Right cardiac atrium (tissue), 5 donors: ENCODE data around the gene CEP104. TPM values are rescaled to one million over a fixed set of nuclear protein-coding genes. Genes with fewer than 3 reads are reported as not detected.
A peak's percentile ranks its signal among the peaks of the same experiment; 100 is the strongest.
"Not testable (repeated sequence)": the region's sequence is repeated elsewhere in the genome, so short reads cannot be mapped to it uniquely, and the experiment has no call there.

Experiments
- ATAC-seq, 2 donors: fragments of 200-7000 bp; cut with Tn5 transposase; one replicate each; pipeline versions ENCODE4 v1.8.0 to v1.9.1; 2020; ENCODE audit warnings: moderate library complexity in 2 of 2, mild to moderate bottlenecking in 1 of 2
- DNase-seq, 3 donors: peaks; one replicate each; pipeline ENCODE4 v3.0.0-alpha.2; 2020
- H3K27ac ChIP-seq: one replicate; pipeline ENCODE4 v1.5.1; 2013; ENCODE audit warnings: mild to moderate bottlenecking, low read length, control low read depth, moderate library complexity
- H3K27me3 ChIP-seq: one replicate; pipeline ENCODE4 v1.6.1; 2013; ENCODE audit not compliant: control insufficient read depth, insufficient read depth
- H3K4me1 ChIP-seq: one replicate; pipeline ENCODE4 v1.6.1; 2013; ENCODE audit warnings: low read length; ENCODE audit not compliant: control insufficient read depth, insufficient read depth
- H3K4me3 ChIP-seq: one replicate; pipeline ENCODE4 v1.5.1; 2013; ENCODE audit warnings: low read length, control low read depth
- H3K9me3 ChIP-seq: one replicate; pipeline ENCODE4 v1.6.1; 2013; ENCODE audit warnings: low read length; ENCODE audit not compliant: control insufficient read depth
- WGBS: extraction: QIAGEN DNeasy Blood & Tissue Kit; methylation state at CpG from one replicate; pipeline ENCODE4 v1.1.7; 2013; 5-methylcytosine and 5-hydroxymethylcytosine counted together
- intact Hi-C, 4 donors: fragments of 100-400 bp; cut with DNase I; formaldehyde crosslinking; loops; one replicate each; pipeline versions ENCODE4 v1.11.0 to v1.14.0; 2022 to 2023
- polyA plus RNA-seq: library from polyadenylated mRNA; stranded (reverse); fragments of 200-250 nt; gene quantifications from one replicate; pipeline ENCODE4 v1.2.3, GENCODE V29; 2013
- total RNA-seq, 4 donors: library from RNA; stranded (reverse); fragmentation: NEBNext Ultra II Directional; extraction: Animal tissue kit (Norgen Biotek cat#: 25700); gene quantifications; one replicate each; pipeline ENCODE4 v1.2.1, GENCODE V29; 2021
- donor health status: healthy with polysubstance abuse.
- donor health status: DM: no; HTN: yes; CAD: no.
- donor health status: DM: no; HTN: no; CAD: no.
- donor health status: DM: no; HTN: yes; CAD: no; lungs with severe emphysema.
- donor health status: DM: yes; HTN: yes; CAD: no.

Gene CEP104
- total and polyA plus RNA-seq, 5 donors = 8.7 to 41.2 (median 34.6) TPM

- not testable (repeated sequence) for H3K4me1 ChIP-seq
- 86% methylated on average over 9 of the region's 9 CpGs for WGBS
These were observed 46.8 kb downstream of the CEP104 start for GRCh38 chr1:3810149-3810761.

DNA sequence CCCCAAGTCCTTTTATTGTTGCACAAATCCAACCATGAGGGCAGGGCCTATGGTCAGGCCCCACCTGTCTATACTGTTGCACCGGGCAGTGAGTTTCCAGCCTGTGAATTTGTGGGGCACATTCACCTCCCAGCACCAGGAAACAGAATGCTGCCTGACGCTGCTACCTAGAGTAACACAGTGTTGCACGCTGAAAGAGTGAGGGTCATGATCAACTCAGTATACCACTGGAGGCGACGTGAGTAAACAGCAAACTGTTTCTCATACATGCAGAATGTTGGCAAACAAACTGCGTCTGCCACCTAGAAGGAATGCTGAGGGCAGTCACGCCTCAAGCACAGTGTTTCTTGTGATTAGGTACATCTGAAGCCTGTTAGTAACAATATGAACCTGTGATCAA lies 47.3 kb downstream of the CEP104 start:
- DNase-seq (no peak), ATAC-seq (no peak)
- intact Hi-C loops = no loop called here
- no peaks in the 10 kb centered on the region for H3K9me3 ChIP-seq
- H3K27ac ChIP-seq = no peak overlapping the region
- no peaks in the 10 kb centered on the region for H3K4me1 ChIP-seq
- H3K4me3 ChIP-seq = no peak overlapping the region
- WGBS = 67% methylated on average over 7 of the region's 7 CpGs
- H3K27me3 ChIP-seq = no peaks in the 10 kb centered on the region

More at GRCh38 chr1:3810149-3810761, 46.8 kb downstream of the CEP104 start:
- H3K27ac ChIP-seq, DNase-seq, H3K27me3 ChIP-seq, intact Hi-C loops, ATAC-seq, H3K9me3 ChIP-seq, H3K4me3 ChIP-seq: not testable (repeated sequence)

GRCh38 chr1:3807769-3808168 lies 49.2 kb downstream of the CEP104 start:
- ATAC-seq (no peak), DNase-seq (no peak)
- Histone ChIP-seq H3K4me1 (no peaks in the 10 kb centered on the region), H3K27me3 (no peaks in the 10 kb centered on the region), H3K27ac (no peak overlapping the region), H3K4me3 (no peak overlapping the region), H3K9me3 (no peaks in the 10 kb centered on the region)
- intact Hi-C loops = no loop called here
- 76% methylated on average over 5 of the region's 5 CpGs for WGBS

DNA sequence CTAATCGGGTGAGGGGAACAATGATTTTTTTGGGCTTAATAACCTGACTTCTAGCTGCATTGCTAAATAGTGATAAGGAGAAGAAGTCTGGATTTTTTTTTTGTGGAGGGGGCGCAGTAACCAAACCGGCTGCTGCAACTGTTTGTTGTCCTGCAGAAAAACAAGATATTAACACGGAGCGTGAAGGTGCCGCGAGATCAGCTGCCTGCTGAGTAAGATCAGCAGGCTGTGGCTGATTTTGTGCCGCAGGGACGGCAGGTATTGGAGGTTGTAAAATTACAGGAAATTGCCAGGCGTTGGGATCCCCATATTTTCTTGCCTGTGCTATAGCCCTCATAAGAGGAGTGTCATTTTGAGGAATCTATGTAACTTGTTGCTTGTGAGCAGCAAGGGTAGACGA lies 52.0 kb downstream of the CEP104 start:
- Histone ChIP-seq H3K4me3 (no peak overlapping the region), H3K4me1 (no peaks in the 10 kb centered on the region), H3K9me3 (no peaks in the 10 kb centered on the region), H3K27ac (no peak overlapping the region), H3K27me3 (no peaks in the 10 kb centered on the region)
- WGBS = 79% methylated on average over 11 of the region's 11 CpGs
- ATAC-seq (no peak), DNase-seq (no peak)
- intact Hi-C loops = no loop called here

DNA sequence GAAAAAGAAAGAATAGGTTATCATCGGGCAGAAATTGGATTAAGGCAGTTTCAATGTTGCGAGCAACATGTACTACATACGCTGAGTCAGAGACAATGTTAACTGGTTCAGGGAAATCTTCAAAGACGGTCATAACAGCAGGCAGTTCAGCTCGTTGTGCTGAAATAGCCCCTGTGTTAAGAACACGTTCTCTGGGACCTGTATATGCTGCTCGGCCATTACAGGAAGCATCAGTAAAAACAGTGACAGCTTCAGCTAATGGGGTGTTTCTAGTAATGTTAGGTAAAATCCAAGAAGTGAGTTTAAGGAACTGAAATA lies 52.4 kb downstream of the CEP104 start:
- H3K4me1 ChIP-seq, DNase-seq, intact Hi-C loops, H3K9me3 ChIP-seq, H3K27me3 ChIP-seq, H3K27ac ChIP-seq, H3K4me3 ChIP-seq, ATAC-seq: not testable (repeated sequence)
- WGBS = 43% methylated on average over 7 of the region's 7 CpGs

DNA sequence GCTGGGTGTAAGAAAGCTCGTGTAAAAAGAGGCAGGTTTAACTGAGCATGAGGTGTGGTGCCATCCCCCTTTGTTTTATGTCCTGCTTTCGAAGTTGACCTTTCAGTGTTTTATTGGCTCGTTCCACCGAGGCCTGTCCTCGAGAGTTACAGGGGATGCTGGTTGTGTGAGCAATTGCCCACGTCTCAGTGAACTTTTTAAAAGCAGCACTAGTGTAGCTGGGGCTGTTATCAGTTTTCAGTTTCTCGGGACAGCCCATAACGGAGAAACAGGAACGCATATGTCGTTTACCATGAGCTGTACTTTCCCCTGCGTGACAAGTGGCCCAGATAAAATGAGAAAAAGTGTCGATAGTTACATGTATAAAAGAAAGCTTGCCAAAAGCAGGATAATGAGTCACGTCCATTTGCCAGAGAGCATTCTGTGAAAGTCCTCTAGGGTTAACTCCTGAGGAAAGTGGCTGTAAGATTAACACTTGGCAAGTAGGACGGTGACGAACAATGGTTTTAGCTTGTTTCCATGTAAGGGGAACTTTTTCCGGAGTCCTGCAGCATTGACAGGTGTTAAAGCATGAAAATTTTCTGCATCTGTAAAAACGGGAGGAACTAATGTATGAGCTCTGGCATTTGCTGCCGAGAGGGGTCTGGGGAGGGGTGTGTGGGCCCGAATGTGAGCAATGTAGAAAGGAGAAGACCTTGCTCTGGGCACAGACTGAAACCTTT lies 52.9 kb downstream of the CEP104 start:
- Histone ChIP-seq H3K4me1 (no peaks in the 10 kb centered on the region), H3K27me3 (no peaks in the 10 kb centered on the region), H3K4me3 (no peak overlapping the region), H3K27ac (no peak overlapping the region), H3K9me3 (no peaks in the 10 kb centered on the region)
- intact Hi-C loops = no loop called here
- no peak for DNase-seq
- no peak for ATAC-seq
- 39% methylated on average over 19 of the region's 19 CpGs for WGBS

DNA sequence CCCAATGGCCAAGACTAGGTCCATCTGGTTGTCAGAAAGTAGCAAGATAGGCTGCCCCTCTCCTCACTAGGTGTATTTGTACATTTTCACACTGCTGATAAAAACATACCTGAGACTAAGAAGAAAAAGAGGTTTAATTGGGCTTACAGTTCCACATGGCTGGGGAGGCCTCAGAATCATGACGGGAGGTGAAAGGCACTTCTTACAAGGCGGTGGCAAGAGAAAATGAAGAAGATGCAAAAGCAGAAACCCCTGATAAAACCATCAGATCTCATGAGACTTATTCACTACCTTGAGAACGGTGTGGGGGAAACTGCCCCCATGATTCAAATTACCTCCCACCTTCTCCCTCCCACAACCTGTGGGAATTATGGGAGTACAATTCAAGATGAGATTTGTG lies 56.2 kb downstream of the CEP104 start:
- H3K9me3 ChIP-seq, H3K4me1 ChIP-seq, intact Hi-C loops, H3K4me3 ChIP-seq, H3K27me3 ChIP-seq, DNase-seq, H3K27ac ChIP-seq, ATAC-seq: not testable (repeated sequence)
- WGBS = 81% methylated on average over 3 of the region's 3 CpGs

- intact Hi-C loops = no loop called here
- Histone ChIP-seq H3K4me3 (no peak overlapping the region), H3K27ac (no peak overlapping the region), H3K27me3 (no peaks in the 10 kb centered on the region), H3K9me3 (no peaks in the 10 kb centered on the region), H3K4me1 (no peaks in the 10 kb centered on the region)
- WGBS = 81% methylated on average over 11 of the region's 11 CpGs
- DNase-seq (peak in 1 of 3 donors; percentile 25), ATAC-seq (no peak)
These were observed 56.9 kb downstream of the CEP104 start for GRCh38 chr1:3799976-3800685.

- Histone ChIP-seq H3K27me3 (no peaks in the 10 kb centered on the region), H3K9me3 (no peaks in the 10 kb centered on the region), H3K4me1 (peaks cover 5% of the 10 kb centered on the region), H3K27ac (peak within 1 kb of the TSS; percentile 71), H3K4me3 (peak within 1 kb of the TSS; percentile 92)
- ATAC-seq = peak; percentile 99 to 100
- DNase-seq = peak; percentile 96 to 99 (median 98)
- 4% methylated on average over 59 of the region's 60 CpGs for WGBS
- intact Hi-C loops = no loop called here
These were observed 60.6 kb downstream of the CEP104 start, which contains the start of gene LRRC47 for GRCh38 chr1:3796215-3797061. LRRC47 (minus strand) TSS chr1:3796498; CDS start chr1:3796476, 22 bp downstream.

DNA sequence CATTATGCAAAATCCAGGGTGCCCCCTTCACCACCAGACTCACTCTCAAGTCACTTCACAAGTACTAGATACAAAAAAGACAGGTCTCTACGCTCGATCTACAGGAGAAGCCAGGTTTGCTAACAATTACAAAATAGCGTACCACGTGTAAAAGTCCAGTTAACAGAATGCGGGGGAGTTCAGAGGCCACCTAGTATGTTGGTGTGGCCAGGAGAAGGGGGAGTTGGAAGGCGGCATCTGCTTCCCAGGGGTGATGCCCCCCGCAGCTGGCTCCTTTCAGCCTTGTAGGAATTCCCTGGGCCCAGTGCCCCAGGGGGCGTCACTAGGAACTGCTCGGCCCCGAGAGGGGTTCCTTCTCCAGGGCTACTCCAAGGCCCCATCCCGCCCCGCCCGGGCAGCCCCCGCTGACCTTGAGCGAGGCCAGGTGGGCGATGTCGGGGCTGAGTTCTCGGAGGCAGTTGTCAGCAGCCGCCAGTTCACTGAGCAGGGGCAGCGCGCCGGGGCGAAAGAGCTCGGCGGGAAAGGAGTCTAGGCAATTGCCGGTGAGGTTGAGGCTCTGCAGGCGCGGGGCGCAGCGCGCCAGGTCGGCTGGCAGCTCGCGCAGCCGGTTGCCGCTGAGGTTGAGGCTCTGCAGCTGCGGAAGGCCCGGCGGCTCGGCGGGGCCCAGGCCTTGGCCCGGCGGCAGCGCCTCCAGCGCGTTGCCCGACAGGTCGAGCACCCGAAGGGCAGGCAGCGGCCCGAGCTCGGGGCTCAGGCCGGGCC lies 61.4 kb downstream of the CEP104 start:
- ATAC-seq = no peak
- H3K9me3 ChIP-seq = no peaks in the 10 kb centered on the region
- H3K4me1 ChIP-seq = peaks cover 11% of the 10 kb centered on the region
- peak in 1 of 3 donors; percentile 67 for DNase-seq
- H3K27me3 ChIP-seq = no peaks in the 10 kb centered on the region
- intact Hi-C loops = no loop called here
- 5% methylated on average over 53 of the region's 53 CpGs for WGBS
- H3K4me3 ChIP-seq = peak overlapping the region; percentile 92
- peak overlapping the region; percentile 71 for H3K27ac ChIP-seq
